Transverse colon (tissue), 4 donors: Measurements from ENCODE around the gene GLB1L2. TPM values are rescaled to one million over a fixed set of nuclear protein-coding genes. Genes with fewer than 3 reads are reported as not detected.

Experiments
- DNase-seq: peaks from one replicate; pipeline ENCODE4 v3.0.0-alpha.2; 2019
- H3K27ac ChIP-seq, 4 donors: fragments of 200-600 bp; sonication (generic); 2 replicates each; pipeline ENCODE4 v1.5.1; 2016 to 2018; ENCODE audit warnings: inconsistent platforms in 4 of 4
- H3K27me3 ChIP-seq: fragments of 200-600 bp; sonication (generic); 2 replicates; pipeline ENCODE4 v1.5.1; 2017; ENCODE audit warnings: inconsistent platforms
- H3K36me3 ChIP-seq, 4 donors: fragments of 200-600 bp; sonication (generic); 2 replicates each; pipeline ENCODE4 v1.5.1; 2017 to 2019; ENCODE audit warnings: inconsistent platforms in 4 of 4
- H3K4me1 ChIP-seq, 4 donors: fragments of 200-600 bp; sonication (generic); 2 replicates each; pipeline ENCODE4 v1.5.1; 2017 to 2020; ENCODE audit warnings: inconsistent platforms in 4 of 4
- H3K4me3 ChIP-seq, 4 donors: fragments of 200-600 bp; sonication (generic); 1 replicate in 1 of 4; 2 replicates in 3 of 4; pipeline versions ENCODE4 v1.5.1 to v1.6.1; 2017 to 2019; ENCODE audit warnings: inconsistent platforms in 4 of 4
- H3K9me3 ChIP-seq, 2 donors: fragments of 200-600 bp; sonication (generic); 2 replicates each; pipeline ENCODE4 v1.5.1; 2017 to 2019; ENCODE audit warnings: inconsistent platforms in 2 of 2
- CTCF ChIP-seq, 5 experiments: fragments of 200-600 bp in 3 of 5; fragments of 450-650 bp in 2 of 5; sonication (generic) in 3 of 5; IDR thresholded peaks; 1 replicate in 2 of 5; 2 replicates in 3 of 5; pipeline ENCODE4 v1.5.1; 2016 to 2017; ENCODE audit warnings: antibody characterized with exemption in 5 of 5, inconsistent platforms in 3 of 5, mild to moderate bottlenecking in 2 of 5, moderate library complexity in 1 of 5
- EP300 ChIP-seq: sonication (generic); formaldehyde crosslinking; IDR thresholded peaks from one replicate; pipeline ENCODE4 v1.6.1; 2017; ENCODE audit warnings: antibody characterized with exemption, low read depth
- POLR2A ChIP-seq: fragments of 450-650 bp; IDR thresholded peaks from one replicate; pipeline ENCODE4 v1.6.1; 2016; ENCODE audit warnings: antibody characterized with exemption, mild to moderate bottlenecking, moderate library complexity
- POLR2AphosphoS5 ChIP-seq, 3 donors: sonication (generic); formaldehyde crosslinking; IDR thresholded peaks; one replicate each; pipeline ENCODE4 v1.6.1; 2016; ENCODE audit warnings: antibody characterized with exemption in 3 of 3
- WGBS, 2 donors: methylation state at CpG; one replicate each; pipeline ENCODE4 v1.1.5; 2018; ENCODE audit warnings: low coverage in 1 of 2; 5-methylcytosine and 5-hydroxymethylcytosine counted together
- in situ Hi-C, 4 donors: fragments of 200-750 bp; cut with MboI; loops; one replicate each; pipeline versions ENCODE4 v1.15.0 to v1.15.1; 2017; ENCODE audit warnings: low sequenced_read_pairs in 3 of 4, low pct_ligation_motif_present in 1 of 4, low pct_unique_long_range_greater_than_20kb in 1 of 4
- intact Hi-C: fragments of 100-400 bp; cut with DNase I; formaldehyde crosslinking; loops from one replicate; pipeline ENCODE4 v1.15.1; 2023; ENCODE audit warnings: low total_unique reads
- total RNA-seq, 4 donors: library from RNA; depleted of rRNA; stranded (reverse); fragments of >200 nt; gene quantifications; one replicate each; pipeline ENCODE4 v1.1.0, GENCODE V29; 2016

GLB1L2 gene
- total RNA-seq, 4 donors from 2014 or later, result 26.2 to 39.5 (median 35.3) TPM

DNA sequence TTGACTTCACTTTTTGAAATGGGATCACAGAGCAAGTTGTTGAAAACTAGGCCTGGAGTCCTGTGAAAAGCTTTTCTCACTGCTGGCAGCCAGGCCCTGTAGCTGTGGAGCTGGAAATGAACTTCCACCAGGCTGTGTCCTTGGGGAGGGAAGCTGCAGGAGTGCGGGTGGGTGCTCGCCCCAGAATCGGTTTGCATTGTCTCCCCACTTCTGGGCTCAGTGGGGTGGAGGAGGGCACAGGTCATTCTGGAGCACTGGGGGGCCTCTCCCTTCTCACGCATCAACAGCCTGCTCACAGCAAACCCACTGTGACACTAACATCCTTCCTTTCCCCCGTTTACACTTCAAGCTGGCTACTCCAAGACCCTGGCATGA is 15.2 kb downstream of the GLB1L2 start:
- no peak for DNase-seq
- no peaks in the 10 kb centered on the region for H3K4me1 ChIP-seq
- intact Hi-C loops, result no loop called here

GRCh38 chr11:134347441-134347840 is 15.7 kb downstream of the GLB1L2 start:
- 80% methylated on average over 10 of the region's 10 CpGs; no CpG with 5 or more reads in 1 of the 2 donors for WGBS, 2 donors
- intact Hi-C loops, result no loop called here
- Histone ChIP-seq H3K36me3 (no peaks in the 10 kb centered on the region), H3K9me3 (no peaks in the 10 kb centered on the region), H3K27me3 (no peaks in the 10 kb centered on the region), H3K4me1 (no peaks in the 10 kb centered on the region), H3K27ac (no peak overlapping the region), H3K4me3 (no peak overlapping the region)
- DNase-seq, result no peak
- in situ Hi-C loops, result no loop called here
- TF ChIP-seq EP300, result no peak
- no peak for TF ChIP-seq POLR2A
- TF ChIP-seq POLR2AphosphoS5 (IDR thresholded peaks at IDR 0.05), result no peak
- TF ChIP-seq CTCF (IDR thresholded peaks at IDR 0.05), result no peak

More for the DNA sequence above, 15.2 kb downstream of the GLB1L2 start:
- Histone ChIP-seq H3K9me3 (no peaks in the 10 kb centered on the region), H3K27ac (no peak overlapping the region), H3K4me3 (no peak overlapping the region), H3K27me3 (no peaks in the 10 kb centered on the region), H3K36me3 (no peaks in the 10 kb centered on the region)
- in situ Hi-C loops, result no loop called here
- WGBS, 2 donors, result 78% methylated on average over 5 of the region's 5 CpGs; no CpG with 5 or more reads in 1 of the 2 donors
- no peak for TF ChIP-seq POLR2A
- no peak for TF ChIP-seq CTCF (IDR thresholded peaks at IDR 0.05)
- no peak for TF ChIP-seq EP300
- no peak for TF ChIP-seq POLR2AphosphoS5 (IDR thresholded peaks at IDR 0.05)

DNA sequence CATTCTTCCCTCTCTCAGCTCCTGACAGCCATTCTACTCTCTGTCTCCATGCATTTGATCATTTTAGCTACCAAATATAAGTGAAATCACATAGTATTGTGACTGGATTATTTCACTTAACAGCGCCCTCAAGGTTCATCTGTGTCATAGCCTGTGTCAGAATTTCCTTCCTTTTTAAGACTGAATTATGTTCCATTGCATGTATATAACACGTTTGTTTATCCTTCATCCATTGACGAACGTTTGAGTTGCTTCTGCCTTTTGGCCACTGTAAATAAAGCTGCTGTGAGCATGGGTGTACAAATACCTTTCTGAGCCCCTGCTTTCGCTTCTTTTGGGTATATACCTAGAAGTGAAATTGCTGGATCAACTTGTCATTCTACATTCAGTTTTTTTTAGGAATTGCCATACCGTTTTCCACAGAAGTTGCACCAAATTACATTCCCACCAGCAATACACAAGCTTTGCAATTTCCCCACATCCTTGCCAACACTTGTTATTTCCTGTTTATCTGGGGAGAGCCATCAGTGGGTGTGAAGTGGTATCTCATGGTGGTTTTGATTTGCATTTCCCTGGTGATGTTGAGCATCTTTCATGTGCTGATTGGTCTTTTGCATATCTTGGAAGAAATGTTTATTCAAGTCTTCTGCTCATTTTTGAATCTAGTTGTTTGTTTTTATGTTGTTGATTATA is 17.5 kb downstream of the GLB1L2 start:
- Histone ChIP-seq H3K4me1 (no peaks in the 10 kb centered on the region), H3K36me3 (no peaks in the 10 kb centered on the region), H3K4me3 (no peak overlapping the region), H3K27ac (no peak overlapping the region), H3K9me3 (no peaks in the 10 kb centered on the region), H3K27me3 (no peaks in the 10 kb centered on the region)
- intact Hi-C loops, result no loop called here
- in situ Hi-C loops, result no loop called here
- TF ChIP-seq POLR2A (no peak), EP300 (no peak), CTCF (IDR thresholded peaks at IDR 0.05) (no peak), POLR2AphosphoS5 (IDR thresholded peaks at IDR 0.05) (no peak)
- DNase-seq, result no peak
- WGBS, 2 donors, result 65 to 68% methylated on average over 6 of the region's 6 CpGs

DNA sequence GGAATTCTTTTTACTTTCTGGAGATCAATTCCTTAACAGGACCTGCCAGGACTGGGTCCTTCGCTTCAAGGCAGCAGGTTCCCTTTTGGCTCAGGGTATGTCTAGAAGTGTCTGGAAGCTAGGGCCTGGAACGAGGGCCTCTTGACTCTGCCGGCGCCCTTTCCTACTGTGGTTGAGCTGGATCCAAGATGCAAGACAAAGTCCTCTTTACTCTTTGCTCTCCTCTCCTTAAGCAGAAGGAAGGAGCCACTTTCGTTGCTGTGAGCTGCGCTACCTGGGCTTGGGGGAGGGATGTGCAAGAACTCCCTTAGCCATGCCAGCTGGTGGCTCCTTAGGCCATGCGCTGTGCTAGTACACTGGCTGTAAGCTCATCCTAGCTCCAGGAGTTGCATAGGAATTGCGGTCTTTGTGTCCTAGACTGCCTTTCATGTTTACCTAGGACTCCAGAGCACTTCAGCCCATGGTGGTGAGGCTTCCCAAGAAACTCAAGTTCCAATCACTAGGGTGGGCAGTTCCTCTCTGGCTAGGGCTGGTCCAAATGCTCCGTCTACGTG is 18.1 kb downstream of the GLB1L2 start:
- intact Hi-C loops (no loop called here), in situ Hi-C loops (no loop called here)
- Histone ChIP-seq H3K9me3 (no peaks in the 10 kb centered on the region), H3K27me3 (no peaks in the 10 kb centered on the region), H3K4me1 (no peaks in the 10 kb centered on the region), H3K27ac (no peak overlapping the region), H3K36me3 (no peaks in the 10 kb centered on the region), H3K4me3 (no peak overlapping the region)
- DNase-seq, result peak; percentile 4
- 89 to 100% methylated on average over 3 to 10 of the region's 10 CpGs for WGBS, 2 donors
- no peak for TF ChIP-seq CTCF (IDR thresholded peaks at IDR 0.05)
- no peak for TF ChIP-seq EP300
- no peak for TF ChIP-seq POLR2A
- TF ChIP-seq POLR2AphosphoS5 (IDR thresholded peaks at IDR 0.05), result no peak
